Neural cell (in vitro differentiated cells): ENCODE data around the gene HOXA2. TPM values are rescaled to one million over a fixed set of nuclear protein-coding genes. Genes with fewer than 3 reads are reported as not detected.
A peak's percentile ranks its signal among the peaks of the same experiment; 100 is the strongest.

ENCODE experiments used
- H2AFZ ChIP-seq: fragments of 200-600, 300-800 bp; sonication (generic), shearing (Covaris generic); 2 replicates; pipeline ENCODE4 v1.6.0; 2014; ENCODE audit warnings: low read depth, mild to moderate bottlenecking, antibody characterized with exemption, low read length, moderate library complexity
- H3F3A ChIP-seq: fragments of 200-600 bp; shearing (Covaris generic); 2 replicates; pipeline ENCODE4 v1.6.1; 2016; ENCODE audit warnings: mild to moderate bottlenecking, moderate library complexity, mixed read lengths, antibody characterized with exemption, low read length; ENCODE audit not compliant: insufficient read depth, poor library complexity, severe bottlenecking
- H3K27ac ChIP-seq: fragments of 200-600, 300-800 bp; sonication (generic), shearing (Covaris generic); 2 replicates; pipeline ENCODE4 v1.5.1; 2014; ENCODE audit warnings: mild to moderate bottlenecking, low read length, moderate library complexity
- H3K27me3 ChIP-seq: fragments of 300-800, 200-600 bp; sonication (generic), shearing (Covaris generic); 2 replicates; pipeline ENCODE4 v1.6.0; 2014; ENCODE audit warnings: mild to moderate bottlenecking, low read depth, low read length, moderate library complexity; ENCODE audit not compliant: insufficient read depth
- H3K36me3 ChIP-seq: fragments of 300-800, 200-600 bp; sonication (generic), shearing (Covaris generic); 2 replicates; pipeline ENCODE4 v1.5.1; 2014; ENCODE audit warnings: mild to moderate bottlenecking, antibody characterized with exemption, low read length, moderate library complexity; ENCODE audit not compliant: insufficient read depth
- H3K4me2 ChIP-seq: fragments of 300-800, 200-600 bp; sonication (generic), shearing (Covaris generic); 2 replicates; pipeline ENCODE4 v1.6.0; 2014; ENCODE audit warnings: mild to moderate bottlenecking, low read length
- H3K4me3 ChIP-seq: fragments of 300-800, 200-600 bp; sonication (generic), shearing (Covaris generic); 2 replicates; pipeline ENCODE4 v1.5.1; 2014; ENCODE audit warnings: mild to moderate bottlenecking, low read length, moderate library complexity
- H3K79me2 ChIP-seq: fragments of 200-600 bp; shearing (Covaris generic); replicated peaks from 2 replicates; pipeline ENCODE4 v1.6.0; 2014; ENCODE audit warnings: mild to moderate bottlenecking, low read length, moderate library complexity; ENCODE audit not compliant: insufficient read depth
- H3K9ac ChIP-seq: fragments of 300-800, 200-600 bp; sonication (generic), shearing (Covaris generic); 2 replicates; pipeline ENCODE4 v1.6.1; 2016; ENCODE audit warnings: mild to moderate bottlenecking, low read length, mixed read lengths
- H3K9me2 ChIP-seq: fragments of 200-600 bp; shearing (Covaris generic); 2 replicates; pipeline ENCODE4 v1.6.1; 2016; ENCODE audit warnings: mild to moderate bottlenecking, low read length, mixed read lengths; ENCODE audit not compliant: insufficient read depth
- H3K9me3 ChIP-seq: fragments of 200-600, 300-800 bp; sonication (generic), shearing (Covaris generic); 2 replicates; pipeline ENCODE4 v1.6.1; 2016; ENCODE audit warnings: mild to moderate bottlenecking, mixed run types, low read length, moderate library complexity, mixed read lengths
- H4K20me1 ChIP-seq: fragments of 200-600 bp; shearing (Covaris generic); 2 replicates; pipeline ENCODE4 v1.6.1; 2016; ENCODE audit warnings: mild to moderate bottlenecking, mixed run types; ENCODE audit not compliant: insufficient read depth
- EP300 ChIP-seq: fragments of 450-650 bp; conservative IDR thresholded peaks from 2 replicates; pipeline ENCODE4 v1.6.1; 2014; ENCODE audit warnings: antibody characterized with exemption, mild to moderate bottlenecking, moderate library complexity; ENCODE audit not compliant: poor library complexity, severe bottlenecking
- EZH2 ChIP-seq: fragments of 200-600, 300-800 bp; shearing (Covaris generic), sonication (generic); IDR thresholded peaks from 2 replicates; pipeline ENCODE4 v1.6.1; 2014; ENCODE audit warnings: antibody characterized with exemption, low read length, borderline replicate concordance, mild to moderate bottlenecking; ENCODE audit not compliant: insufficient read depth, poor library complexity, severe bottlenecking
- SMC3 ChIP-seq: fragments of 450-650 bp; conservative IDR thresholded peaks from 2 replicates; pipeline ENCODE4 v1.6.1; 2014; ENCODE audit warnings: antibody characterized with exemption, mild to moderate bottlenecking, moderate library complexity; ENCODE audit not compliant: poor library complexity
- TAF1 ChIP-seq: IDR thresholded peaks from 2 replicates; pipeline ENCODE4 v1.6.1; 2012; ENCODE audit warnings: low read depth
- polyA minus RNA-seq: library from RNA; depleted of rRNA, polyadenylated mRNA; stranded (reverse); fragments of >200 nt; gene quantifications from 2 replicates; pipeline ENCODE4 v1.2.3, GENCODE V29; 2014
- polyA plus RNA-seq: library from polyadenylated mRNA; depleted of rRNA; stranded (reverse); fragments of >200 nt; gene quantifications from 2 replicates; pipeline ENCODE4 v1.2.3, GENCODE V29; 2014
- TF ChIP-seq, protein P1 (sequence below): fragments of 450-650 bp; IDR thresholded peaks from 2 replicates; pipeline ENCODE4 v1.5.1; 2014; ENCODE audit warnings: antibody characterized with exemption, mild to moderate bottlenecking, moderate library complexity; ENCODE audit not compliant: poor library complexity, severe bottlenecking
- TF ChIP-seq, protein P2 (sequence below): IDR thresholded peaks from 2 replicates; pipeline ENCODE4 v1.6.1; 2012; ENCODE audit warnings: borderline replicate concordance

HOXA2 gene
- not detected in 2 replicates for polyA plus RNA-seq
- not detected in 2 replicates for polyA minus RNA-seq

DNA sequence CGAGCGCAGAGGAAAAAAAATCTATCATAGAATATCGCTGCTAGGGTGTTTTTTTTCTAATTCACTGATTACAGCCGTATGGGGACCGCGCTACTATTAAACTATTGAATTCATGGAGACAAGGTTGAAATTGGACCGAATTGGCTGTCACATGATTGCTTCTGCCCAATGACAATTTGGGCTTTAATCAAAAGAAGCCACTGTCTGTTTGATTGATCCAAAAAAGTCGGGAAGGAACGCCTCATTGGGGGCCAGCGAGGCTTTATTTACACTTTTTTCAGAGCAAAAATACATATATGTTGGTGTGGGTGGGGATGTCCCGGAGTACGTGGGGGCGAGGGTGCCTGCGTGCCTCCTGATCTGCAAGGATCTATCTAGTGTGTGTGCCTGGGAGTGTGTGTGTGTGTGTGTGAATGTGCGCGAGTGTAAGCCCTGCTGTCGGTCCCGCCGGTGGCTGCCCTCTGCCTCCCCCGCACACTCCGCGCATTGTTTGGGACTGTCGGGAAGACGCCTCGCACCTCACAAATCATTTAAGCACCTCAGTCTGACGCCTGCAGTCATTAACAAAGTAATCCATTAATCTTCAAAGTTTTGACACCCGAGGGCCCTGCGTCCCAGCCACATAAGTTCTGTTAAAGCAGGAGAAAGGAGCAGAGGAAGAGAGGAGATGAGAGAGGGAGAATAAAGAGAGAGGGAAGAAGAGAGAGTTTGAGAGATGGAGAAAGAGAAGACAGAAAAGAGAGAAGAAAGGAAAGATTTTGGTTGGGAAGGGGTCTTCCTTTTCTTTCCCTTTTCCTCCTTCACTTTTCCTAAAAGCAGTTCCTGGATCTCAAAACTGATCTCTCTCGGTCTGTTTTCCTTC lies at the start of gene HOXA2:
Gene HOXA2 (minus strand): TSS at position 103 of the 862 bp plus-strand sequence. CDS start 183 bp downstream, outside the sequence.
- Histone ChIP-seq H3K27me3 (peaks cover 100% of the 10 kb centered on the region), H3K9me2 (no peaks in the 10 kb centered on the region), H4K20me1 (no peaks in the 10 kb centered on the region), H3F3A (no peaks in the 10 kb centered on the region), H3K9ac (no peak within 1 kb of the TSS), H3K36me3 (no peaks in the 10 kb centered on the region), H2AFZ (no peak within 1 kb of the TSS), H3K4me2 (no peak within 1 kb of the TSS), H3K9me3 (no peaks in the 10 kb centered on the region), H3K4me3 (no peak within 1 kb of the TSS), H3K79me2 (no peaks in the 10 kb centered on the region), H3K27ac (no peak within 1 kb of the TSS)
- TF ChIP-seq EZH2 (peak; percentile 58), EP300 (no peak), SMC3 (no peak)
- TF ChIP-seq, protein P1, sequence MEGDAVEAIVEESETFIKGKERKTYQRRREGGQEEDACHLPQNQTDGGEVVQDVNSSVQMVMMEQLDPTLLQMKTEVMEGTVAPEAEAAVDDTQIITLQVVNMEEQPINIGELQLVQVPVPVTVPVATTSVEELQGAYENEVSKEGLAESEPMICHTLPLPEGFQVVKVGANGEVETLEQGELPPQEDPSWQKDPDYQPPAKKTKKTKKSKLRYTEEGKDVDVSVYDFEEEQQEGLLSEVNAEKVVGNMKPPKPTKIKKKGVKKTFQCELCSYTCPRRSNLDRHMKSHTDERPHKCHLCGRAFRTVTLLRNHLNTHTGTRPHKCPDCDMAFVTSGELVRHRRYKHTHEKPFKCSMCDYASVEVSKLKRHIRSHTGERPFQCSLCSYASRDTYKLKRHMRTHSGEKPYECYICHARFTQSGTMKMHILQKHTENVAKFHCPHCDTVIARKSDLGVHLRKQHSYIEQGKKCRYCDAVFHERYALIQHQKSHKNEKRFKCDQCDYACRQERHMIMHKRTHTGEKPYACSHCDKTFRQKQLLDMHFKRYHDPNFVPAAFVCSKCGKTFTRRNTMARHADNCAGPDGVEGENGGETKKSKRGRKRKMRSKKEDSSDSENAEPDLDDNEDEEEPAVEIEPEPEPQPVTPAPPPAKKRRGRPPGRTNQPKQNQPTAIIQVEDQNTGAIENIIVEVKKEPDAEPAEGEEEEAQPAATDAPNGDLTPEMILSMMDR, result no peak
- TF ChIP-seq, protein P2, sequence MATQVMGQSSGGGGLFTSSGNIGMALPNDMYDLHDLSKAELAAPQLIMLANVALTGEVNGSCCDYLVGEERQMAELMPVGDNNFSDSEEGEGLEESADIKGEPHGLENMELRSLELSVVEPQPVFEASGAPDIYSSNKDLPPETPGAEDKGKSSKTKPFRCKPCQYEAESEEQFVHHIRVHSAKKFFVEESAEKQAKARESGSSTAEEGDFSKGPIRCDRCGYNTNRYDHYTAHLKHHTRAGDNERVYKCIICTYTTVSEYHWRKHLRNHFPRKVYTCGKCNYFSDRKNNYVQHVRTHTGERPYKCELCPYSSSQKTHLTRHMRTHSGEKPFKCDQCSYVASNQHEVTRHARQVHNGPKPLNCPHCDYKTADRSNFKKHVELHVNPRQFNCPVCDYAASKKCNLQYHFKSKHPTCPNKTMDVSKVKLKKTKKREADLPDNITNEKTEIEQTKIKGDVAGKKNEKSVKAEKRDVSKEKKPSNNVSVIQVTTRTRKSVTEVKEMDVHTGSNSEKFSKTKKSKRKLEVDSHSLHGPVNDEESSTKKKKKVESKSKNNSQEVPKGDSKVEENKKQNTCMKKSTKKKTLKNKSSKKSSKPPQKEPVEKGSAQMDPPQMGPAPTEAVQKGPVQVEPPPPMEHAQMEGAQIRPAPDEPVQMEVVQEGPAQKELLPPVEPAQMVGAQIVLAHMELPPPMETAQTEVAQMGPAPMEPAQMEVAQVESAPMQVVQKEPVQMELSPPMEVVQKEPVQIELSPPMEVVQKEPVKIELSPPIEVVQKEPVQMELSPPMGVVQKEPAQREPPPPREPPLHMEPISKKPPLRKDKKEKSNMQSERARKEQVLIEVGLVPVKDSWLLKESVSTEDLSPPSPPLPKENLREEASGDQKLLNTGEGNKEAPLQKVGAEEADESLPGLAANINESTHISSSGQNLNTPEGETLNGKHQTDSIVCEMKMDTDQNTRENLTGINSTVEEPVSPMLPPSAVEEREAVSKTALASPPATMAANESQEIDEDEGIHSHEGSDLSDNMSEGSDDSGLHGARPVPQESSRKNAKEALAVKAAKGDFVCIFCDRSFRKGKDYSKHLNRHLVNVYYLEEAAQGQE, result no peak

DNA sequence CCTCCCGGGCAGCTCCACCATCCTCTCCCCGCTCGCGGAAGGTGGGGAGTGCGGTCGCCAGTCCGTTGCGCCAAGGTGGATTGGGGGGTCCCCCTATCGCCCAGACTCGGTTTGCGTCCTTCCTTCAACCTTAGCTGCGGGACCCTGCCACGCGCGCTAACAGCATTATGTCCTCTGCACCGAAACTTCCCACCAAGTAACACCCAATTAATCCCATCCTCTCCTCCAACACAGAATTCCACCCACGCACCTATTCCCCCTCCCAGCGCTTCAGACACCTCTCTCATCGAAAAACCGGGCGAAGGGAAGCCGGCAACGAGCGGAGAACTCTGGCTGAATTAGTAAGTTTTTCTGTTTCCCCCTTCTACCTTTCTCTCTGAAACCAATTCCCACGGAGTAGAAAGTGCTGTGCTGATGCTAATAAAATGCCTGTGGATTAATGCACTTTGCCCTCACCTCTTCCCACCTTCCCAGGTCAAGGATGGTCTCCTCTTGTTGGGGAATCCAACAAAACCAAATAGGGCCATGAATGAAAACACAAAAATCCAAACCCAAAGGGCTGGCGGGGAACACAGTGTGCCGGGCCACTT lies 49.0 kb upstream of the HOXA2 start:
- Histone ChIP-seq H4K20me1 (no peaks in the 10 kb centered on the region), H3K27me3 (peaks cover 100% of the 10 kb centered on the region), H3K4me3 (peak overlapping the region; percentile 56), H3F3A (no peaks in the 10 kb centered on the region), H3K36me3 (no peaks in the 10 kb centered on the region), H2AFZ (no peak overlapping the region), H3K9me2 (no peaks in the 10 kb centered on the region), H3K27ac (no peak overlapping the region), H3K4me2 (peak overlapping the region; percentile 5), H3K79me2 (no peaks in the 10 kb centered on the region), H3K9me3 (peaks cover 29% of the 10 kb centered on the region), H3K9ac (no peak overlapping the region)
- TF ChIP-seq TAF1, result no peak
- TF ChIP-seq EZH2, result peak; percentile 18
